Left cardiac atrium (tissue), 4 donors: ENCODE data around the gene PCDHGB7. TPM values are rescaled to one million over a fixed set of nuclear protein-coding genes. Genes with fewer than 3 reads are reported as not detected.
"Not testable (repeated sequence)": the region's sequence is repeated elsewhere in the genome, so short reads cannot be mapped to it uniquely, and the experiment has no call there.

Experiments used
- ATAC-seq, 2 donors: fragments of 200-7000 bp; cut with Tn5 transposase; one replicate each; pipeline ENCODE4 v1.9.1; 2020; ENCODE audit warnings: mild to moderate bottlenecking in 2 of 2, moderate library complexity in 2 of 2
- DNase-seq: peaks from one replicate; pipeline ENCODE4 v3.0.0-alpha.2; 2020
- intact Hi-C, 2 donors: fragments of 100-400 bp; cut with DNase I; formaldehyde crosslinking; loops; one replicate each; pipeline versions ENCODE4 v1.14.1 to v1.15.1; 2022 to 2023
- total RNA-seq, 2 donors: library from RNA; stranded (reverse); fragmentation: NEBNext Ultra II Directional; extraction: Animal tissue kit (Norgen Biotek cat#: 25700); gene quantifications; one replicate each; pipeline ENCODE4 v1.2.1, GENCODE V29; 2021
- donor health status: DM: no; HTN: yes; CAD: no.
- donor health status: DM: no; HTN: yes; CAD: no; lungs with severe emphysema.
- donor health status: DM: yes; HTN: yes; CAD: no.
- donor health status: Dilated cardiomyopathy.

The PCDHGB7 gene
- total RNA-seq, 2 donors from 2014 or later: 7.6 to 8.8 TPM

DNA sequence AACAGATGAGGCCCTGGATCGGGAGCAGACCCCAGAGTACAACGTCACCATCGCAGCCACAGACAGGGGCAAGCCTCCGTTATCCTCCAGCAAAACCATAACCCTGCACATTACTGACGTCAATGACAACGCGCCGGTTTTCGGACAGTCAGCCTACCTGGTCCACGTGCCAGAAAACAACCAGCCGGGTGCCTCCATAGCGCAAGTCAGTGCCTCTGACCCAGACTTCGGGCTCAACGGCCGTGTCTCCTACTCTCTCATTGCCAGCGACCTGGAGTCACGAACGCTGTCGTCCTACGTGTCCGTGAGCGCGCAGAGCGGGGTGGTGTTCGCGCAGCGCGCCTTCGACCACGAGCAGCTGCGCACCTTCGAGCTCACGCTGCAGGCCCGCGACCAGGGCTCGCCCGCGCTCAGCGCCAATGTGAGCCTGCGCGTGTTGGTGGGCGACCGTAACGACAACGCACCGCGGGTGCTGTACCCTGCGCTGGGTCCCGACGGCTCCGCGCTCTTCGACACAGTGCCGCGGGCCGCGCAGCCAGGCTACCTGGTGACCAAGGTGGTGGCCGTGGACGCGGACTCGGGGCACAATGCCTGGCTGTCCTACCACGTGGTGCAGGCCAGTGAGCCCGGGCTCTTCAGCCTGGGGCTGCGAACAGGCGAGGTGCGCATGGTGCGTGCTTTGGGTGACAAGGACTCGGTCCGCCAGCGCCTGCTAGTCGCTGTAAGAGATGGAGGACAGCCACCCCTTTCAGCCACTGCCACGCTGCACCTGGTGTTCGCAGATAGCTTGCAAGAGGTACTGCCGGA is 1.8 kb downstream of the PCDHGB7 start:
- intact Hi-C loops: loop anchor here (5.0 to 10.0 kb wide), 2 partner anchors 136 to 143 kb away; no protein-coding TSS in a partner anchor
- no peak for DNase-seq
- no peak for ATAC-seq

DNA sequence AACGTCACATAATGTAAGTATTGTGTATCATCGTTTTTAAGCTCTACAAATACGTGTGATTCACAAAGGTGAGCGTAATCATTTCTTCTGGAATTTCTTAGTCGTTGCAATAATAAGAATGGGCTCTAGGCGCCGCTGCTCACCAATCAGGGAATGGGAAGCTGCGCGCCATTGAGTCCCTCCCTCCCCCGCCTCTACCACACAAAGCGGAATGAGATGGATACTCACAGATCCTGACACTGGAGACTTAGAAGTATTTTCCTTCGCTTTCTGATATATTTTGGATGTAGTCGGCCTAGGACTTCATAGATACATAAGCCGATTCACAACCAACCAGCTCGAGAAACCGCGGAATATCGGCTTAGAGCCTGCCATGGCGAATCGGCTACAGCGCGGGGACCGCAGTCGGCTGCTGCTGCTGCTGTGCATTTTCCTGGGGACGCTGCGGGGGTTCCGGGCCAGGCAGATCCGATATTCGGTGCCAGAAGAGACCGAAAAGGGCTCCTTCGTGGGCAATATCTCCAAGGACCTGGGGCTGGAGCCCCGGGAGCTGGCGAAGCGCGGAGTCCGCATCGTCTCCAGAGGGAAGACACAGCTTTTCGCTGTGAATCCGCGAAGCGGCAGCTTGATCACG is 3.5 kb downstream of the PCDHGB7 start, which contains the start of gene PCDHGA11:
PCDHGA11 (plus strand) TSS at position 197 of the 634 bp plus-strand sequence; CDS start at position 374, 177 bp downstream.
- peak in 1 of 2 donors; percentile 52 for ATAC-seq
- no peak for DNase-seq
- intact Hi-C loops: loop anchor here in 1 of 2 donors (10.0 kb wide), 1 partner anchor 104 kb away; no protein-coding TSS in a partner anchor

DNA sequence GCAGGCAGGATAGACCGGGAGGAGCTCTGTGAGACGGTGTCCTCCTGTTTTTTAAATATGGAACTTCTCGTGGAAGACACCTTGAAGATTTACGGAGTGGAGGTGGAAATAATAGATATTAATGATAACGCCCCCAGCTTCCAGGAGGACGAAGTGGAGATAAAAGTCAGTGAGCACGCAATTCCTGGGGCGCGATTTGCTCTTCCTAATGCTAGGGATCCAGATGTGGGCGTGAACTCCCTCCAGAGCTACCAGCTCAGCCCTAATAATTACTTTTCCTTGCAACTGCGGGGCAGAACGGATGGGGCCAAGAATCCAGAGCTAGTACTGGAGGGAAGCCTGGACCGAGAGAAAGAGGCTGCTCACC is 4.0 kb downstream of the PCDHGB7 start:
- intact Hi-C loops: loop anchor here in 1 of 2 donors (10.0 kb wide), 1 partner anchor 103 kb away; no protein-coding TSS in a partner anchor
- ATAC-seq: no peak
- no peak for DNase-seq

- ATAC-seq: no peak
- DNase-seq: no peak
- intact Hi-C loops: loop anchor here in 1 of 2 donors (10.0 kb wide), 1 partner anchor 102 kb away; no protein-coding TSS in a partner anchor
Observed at GRCh38 chr5:141422742-141423291, 5.3 kb downstream of the PCDHGB7 start.

DNA sequence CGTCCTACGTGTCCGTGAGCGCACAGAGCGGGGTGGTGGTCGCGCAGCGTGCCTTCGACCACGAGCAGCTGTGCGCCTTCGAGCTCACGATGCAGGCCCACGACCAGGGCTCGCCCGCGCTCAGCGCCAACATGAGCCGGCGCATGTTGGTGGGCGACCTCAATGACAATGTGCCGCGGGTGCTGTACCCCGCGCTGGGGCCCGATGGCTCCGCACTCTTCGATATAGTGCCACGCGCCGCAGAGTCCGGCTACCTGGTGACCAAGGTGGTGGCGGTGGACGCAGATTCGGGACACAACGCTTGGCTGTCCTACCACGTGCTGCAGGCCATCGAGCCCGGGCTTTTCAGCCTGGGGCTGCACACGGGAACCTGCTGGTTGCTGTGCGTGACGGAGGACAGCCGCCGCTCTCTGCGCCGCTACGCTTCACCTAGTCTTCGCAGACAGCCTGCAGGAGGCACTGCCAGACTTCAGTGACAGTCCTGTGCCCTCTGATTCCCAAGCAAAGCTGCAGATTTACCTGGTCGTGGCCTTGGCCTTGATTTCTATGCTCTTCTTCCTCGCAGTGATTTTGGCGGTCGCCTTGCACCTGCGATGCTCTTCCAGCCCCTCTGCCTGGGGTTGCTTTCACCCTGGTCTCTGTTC is 10.4 kb downstream of the PCDHGB7 start:
- intact Hi-C loops: loop anchor here in 1 of 2 donors (10.0 kb wide), 1 partner anchor 97 kb away; no protein-coding TSS in a partner anchor
- DNase-seq (no peak), ATAC-seq (no peak)

- intact Hi-C loops: loop anchor here in 1 of 2 donors (2.0 kb wide), 1 partner anchor 82 kb away; no protein-coding TSS in a partner anchor
- DNase-seq (peak; percentile 63), ATAC-seq (peak; percentile 86 to 94)
Observed at GRCh38 chr5:141430332-141431113, 13.0 kb downstream of the PCDHGB7 start, which contains the start of gene PCDHGA12. TSS of gene PCDHGA12 (plus strand) at chr5:141430507. CDS start at chr5:141430760, 253 bp downstream.

- DNase-seq (no peak), ATAC-seq (peak; percentile 38 to 44)
- intact Hi-C loops: loop anchor here in 1 of 2 donors (2.0 kb wide), 1 partner anchor 82 kb away; no protein-coding TSS in a partner anchor
Observed at GRCh38 chr5:141431286-141431685, 13.8 kb downstream of the PCDHGB7 start.

- intact Hi-C loops: loop anchor here in 1 of 2 donors (2.0 kb wide), 1 partner anchor 44 kb away; no protein-coding TSS in a partner anchor
- DNase-seq, ATAC-seq: not testable (repeated sequence)
Observed at GRCh38 chr5:141432308-141432707, 14.8 kb downstream of the PCDHGB7 start.

GRCh38 chr5:141432726-141433125 is 15.2 kb downstream of the PCDHGB7 start:
- intact Hi-C loops: loop anchor here in 1 of 2 donors (2.0 kb wide), 1 partner anchor 44 kb away; no protein-coding TSS in a partner anchor
- not testable (repeated sequence) for ATAC-seq, DNase-seq

DNA sequence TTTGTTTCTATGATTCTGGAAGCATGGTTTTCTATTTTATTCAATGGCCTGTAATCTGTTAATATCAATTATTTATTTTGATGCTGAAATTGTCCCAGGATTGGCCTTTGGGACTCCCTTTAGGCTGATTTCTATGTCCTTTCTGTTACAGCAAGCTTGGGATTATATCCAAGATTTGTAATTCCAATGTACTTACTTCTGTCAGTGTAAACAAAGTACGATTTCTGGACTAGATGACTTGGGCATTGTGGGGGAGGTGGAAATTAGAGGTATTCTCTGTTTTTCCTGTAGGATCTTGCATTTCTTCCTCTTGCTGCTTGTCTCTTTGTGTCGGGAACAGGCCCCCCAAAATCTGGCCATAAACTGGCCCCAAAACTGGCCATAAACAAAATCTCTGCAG is 16.5 kb downstream of the PCDHGB7 start:
- intact Hi-C loops: no loop called here
- ATAC-seq (no peak), DNase-seq (no peak)

DNA sequence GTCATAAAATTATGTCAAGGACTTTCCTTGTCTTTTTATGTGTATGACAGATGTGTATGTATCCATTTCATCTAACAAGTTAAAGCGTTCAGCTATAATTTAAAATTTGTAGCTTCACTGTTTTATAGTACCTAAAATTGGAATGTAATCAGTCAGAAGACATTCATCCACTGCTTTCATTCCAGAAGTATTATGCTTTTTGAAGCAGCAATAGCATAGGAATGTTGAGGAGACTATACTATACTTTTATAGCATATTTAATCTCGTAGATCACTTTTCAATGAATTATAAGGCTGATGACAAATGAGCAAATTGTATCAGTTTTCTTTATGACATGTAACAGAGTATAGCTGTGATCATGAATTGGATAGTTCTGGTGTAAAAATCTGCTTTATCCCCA is 19.7 kb downstream of the PCDHGB7 start:
- intact Hi-C loops: no loop called here
- DNase-seq: no peak
- ATAC-seq: no peak

- intact Hi-C loops: no loop called here
- ATAC-seq (no peak), DNase-seq (no peak)
Observed at GRCh38 chr5:141439411-141440141, 22.1 kb downstream of the PCDHGB7 start.

GRCh38 chr5:141440341-141440740 is 22.9 kb downstream of the PCDHGB7 start:
- no peak for ATAC-seq
- intact Hi-C loops: no loop called here
- DNase-seq: no peak

DNA sequence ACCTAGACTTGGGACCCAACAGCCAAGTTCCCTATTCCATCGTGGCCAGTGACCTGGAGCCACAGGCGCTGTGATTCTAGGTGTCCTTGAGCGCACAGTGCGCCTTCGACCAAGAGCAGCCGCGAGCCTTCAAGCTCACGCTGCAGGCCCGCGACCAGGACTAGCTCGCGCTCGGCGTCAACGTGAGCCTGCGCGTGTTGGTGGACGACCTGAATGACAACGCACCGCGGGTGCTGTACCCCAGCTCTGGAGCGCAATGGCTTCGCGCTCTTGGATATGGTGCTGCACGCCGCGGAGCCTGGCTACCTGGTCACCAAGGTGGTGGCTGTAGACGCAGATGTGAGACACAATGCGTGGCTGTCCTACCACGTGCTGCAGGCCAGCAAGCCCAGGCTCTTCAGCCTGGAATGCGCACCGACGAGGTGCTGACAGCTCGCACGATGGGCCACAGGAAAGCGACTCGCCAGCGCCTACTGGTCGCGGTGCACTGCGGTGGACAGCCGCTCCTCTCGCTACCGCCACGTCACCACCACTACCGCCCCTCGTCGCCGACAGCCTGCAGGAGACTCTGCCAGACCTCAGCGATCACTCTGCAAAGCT is 24.2 kb downstream of the PCDHGB7 start:
- ATAC-seq (peak; percentile 57 to 70), DNase-seq (no peak)
- intact Hi-C loops: no loop called here

- DNase-seq (no peak), ATAC-seq (no peak)
- intact Hi-C loops: no loop called here
Observed at GRCh38 chr5:141465351-141465750, 47.9 kb downstream of the PCDHGB7 start.
